GM21529 (cell line): ENCODE data around the gene TMEM50A.
"Not testable (repeated sequence)": the region's sequence is repeated elsewhere in the genome, so short reads cannot be mapped to it uniquely, and the experiment has no call there.

Source experiments
- ATAC-seq: cut with Tn5 transposase; IDR thresholded peaks from one replicate; pipeline ENCODE4 v1.9.1; 2021; ENCODE audit not compliant: unreplicated experiment

TMEM50A gene

DNA sequence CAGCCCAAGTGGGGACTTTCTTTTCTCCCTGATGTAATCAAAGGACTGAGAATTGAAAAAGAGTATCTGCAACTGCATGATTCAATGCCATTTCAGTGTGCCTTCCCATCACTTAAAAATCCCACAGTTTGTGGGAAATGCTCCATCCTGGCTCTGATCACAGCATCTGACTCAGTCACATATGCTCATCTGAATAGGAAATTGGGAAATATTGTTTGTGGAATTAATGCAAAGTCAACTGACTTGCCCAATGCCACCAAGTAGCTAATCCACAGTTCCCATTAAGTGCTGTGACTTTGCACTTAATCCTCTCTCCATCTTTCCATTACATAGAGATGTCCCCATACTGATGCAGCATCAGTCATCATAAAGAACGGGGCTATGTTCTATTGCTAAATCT is 45.0 kb downstream of the TMEM50A start:
- ATAC-seq, result not testable (repeated sequence)

DNA sequence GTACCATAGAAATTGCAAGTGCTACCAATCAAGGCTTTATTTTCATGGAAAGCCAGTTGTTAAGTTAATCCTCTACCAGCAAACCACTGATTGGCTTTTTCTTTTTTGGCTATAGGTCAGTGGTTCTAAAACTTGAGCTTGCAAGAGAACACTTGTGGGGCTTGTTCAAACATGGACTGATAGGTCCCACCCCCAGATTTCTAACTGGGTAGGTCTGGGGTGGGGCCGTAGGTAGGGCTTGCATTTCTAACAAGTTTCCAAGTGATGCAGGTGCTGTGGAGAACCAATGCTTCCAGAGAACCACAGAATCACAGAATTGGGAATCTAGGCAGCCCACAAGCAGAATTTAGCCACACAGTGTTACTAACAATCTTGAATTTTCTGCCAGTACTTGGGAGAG is 45.7 kb downstream of the TMEM50A start:
- not testable (repeated sequence) for ATAC-seq

DNA sequence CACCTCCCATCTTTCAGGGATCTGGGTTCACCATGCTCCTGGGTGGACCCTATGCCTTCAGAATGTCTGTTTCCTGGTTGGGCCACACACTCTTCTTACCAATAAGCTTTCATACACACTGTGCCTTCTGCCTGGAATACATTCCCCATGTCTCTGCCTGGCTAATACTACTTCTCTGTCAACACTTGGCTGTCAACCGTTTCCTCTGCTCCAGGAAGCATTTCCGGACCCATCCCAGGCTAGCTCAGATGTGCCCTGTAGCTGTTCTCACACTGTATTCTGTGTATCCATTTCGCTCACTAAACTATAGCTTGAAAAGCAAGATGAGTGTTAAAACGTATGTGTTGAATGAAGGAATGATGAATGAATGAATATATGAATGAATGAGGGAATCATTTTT is 49.0 kb downstream of the TMEM50A start:
- not testable (repeated sequence) for ATAC-seq

DNA sequence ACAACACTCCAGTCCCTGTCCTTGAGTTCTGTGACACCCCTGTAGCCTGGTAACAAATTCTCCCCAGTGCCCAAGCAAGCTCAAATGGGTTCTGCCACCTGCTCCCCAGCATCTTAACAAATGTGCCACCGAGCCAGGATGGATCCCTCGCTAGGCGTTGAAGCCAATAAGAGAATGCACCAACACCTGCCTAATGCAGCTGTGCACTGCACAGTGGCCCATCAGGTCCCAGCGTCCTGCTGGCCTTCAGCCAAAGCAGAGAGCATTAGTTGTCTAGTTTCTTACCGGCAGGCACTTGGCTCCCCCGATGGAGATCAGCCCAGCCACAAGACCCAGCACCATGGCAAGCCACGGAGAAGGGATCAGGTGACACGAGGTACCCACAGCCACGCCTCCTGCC is 50.6 kb downstream of the TMEM50A start:
- ATAC-seq, result not testable (repeated sequence)

DNA sequence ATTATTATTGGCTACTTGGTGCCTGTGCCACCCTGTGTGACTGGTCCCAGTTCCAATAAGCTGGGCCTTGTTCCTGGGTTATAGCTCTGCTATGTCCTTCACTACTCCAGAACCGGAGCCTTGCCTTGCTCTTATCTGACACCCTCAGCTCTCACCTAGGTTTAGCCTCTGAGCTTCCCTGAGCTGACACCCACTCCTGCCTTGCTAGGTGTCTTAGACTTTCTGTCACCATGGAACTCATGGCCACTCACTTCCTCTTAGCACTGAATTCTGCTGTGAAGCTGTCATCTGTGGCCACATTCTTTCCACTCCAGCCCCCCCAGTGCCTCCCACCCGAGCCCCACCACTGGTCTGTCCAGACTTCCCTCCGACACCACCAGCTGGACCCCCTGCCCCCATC is 51.6 kb downstream of the TMEM50A start:
- ATAC-seq, result not testable (repeated sequence)

DNA sequence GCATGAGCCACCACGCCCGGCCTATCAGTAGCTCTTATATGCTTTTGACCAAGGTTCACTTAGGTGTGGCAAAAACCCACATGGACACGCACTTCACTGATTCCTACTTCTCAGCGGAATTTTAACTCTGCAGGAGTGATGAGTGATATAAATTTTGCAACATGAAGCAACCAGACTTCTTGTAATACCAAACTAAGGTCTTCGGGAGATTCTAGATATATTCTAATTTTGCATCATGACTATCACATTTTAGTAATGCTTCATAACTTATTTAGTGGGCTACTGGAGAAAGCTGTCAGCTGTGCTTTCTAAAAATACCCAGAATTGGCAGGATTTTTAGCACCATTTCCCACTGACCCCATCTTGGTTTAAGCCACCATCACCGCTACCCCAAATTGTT is 54.7 kb downstream of the TMEM50A start:
- ATAC-seq, result no peak

DNA sequence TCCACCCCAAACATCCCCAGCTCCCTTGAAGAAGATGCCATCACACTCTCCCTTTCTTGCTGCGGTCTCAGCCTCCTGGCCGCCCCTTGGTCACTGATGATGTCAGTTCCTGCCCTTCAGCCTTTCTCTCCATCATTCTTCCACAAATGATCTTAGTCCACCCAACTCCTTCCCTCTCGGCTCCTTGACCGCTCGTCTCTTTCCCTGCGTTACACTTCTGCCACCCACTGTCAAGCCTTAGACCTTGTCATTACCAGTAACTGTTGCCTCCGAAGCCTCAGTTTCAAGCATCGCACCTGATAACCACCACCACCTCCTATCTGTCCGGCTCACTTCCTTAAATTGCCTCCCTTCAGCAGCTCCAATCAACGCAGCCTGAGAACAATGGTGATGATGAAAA is 59.4 kb downstream of the TMEM50A start:
- ATAC-seq, result not testable (repeated sequence)

DNA sequence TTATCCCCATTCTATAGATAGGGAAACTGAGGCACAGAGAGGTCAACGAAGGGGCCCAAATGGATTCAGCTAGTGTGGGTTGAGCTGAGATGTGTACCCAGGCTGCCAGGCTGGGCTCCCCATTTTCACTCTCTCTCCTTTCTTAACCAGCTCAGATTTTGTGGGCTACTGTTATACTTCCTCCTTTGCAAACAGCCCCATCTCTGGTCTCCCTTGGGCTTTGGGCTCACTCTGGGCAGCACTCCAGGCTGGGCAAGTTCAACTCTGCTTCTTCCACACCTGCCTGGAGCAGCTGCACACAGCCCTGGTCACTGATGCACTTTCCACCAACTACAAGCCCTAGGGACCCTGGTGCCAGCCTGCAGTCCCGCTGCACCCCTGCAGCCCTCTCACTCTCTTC is 59.9 kb downstream of the TMEM50A start:
- not testable (repeated sequence) for ATAC-seq

DNA sequence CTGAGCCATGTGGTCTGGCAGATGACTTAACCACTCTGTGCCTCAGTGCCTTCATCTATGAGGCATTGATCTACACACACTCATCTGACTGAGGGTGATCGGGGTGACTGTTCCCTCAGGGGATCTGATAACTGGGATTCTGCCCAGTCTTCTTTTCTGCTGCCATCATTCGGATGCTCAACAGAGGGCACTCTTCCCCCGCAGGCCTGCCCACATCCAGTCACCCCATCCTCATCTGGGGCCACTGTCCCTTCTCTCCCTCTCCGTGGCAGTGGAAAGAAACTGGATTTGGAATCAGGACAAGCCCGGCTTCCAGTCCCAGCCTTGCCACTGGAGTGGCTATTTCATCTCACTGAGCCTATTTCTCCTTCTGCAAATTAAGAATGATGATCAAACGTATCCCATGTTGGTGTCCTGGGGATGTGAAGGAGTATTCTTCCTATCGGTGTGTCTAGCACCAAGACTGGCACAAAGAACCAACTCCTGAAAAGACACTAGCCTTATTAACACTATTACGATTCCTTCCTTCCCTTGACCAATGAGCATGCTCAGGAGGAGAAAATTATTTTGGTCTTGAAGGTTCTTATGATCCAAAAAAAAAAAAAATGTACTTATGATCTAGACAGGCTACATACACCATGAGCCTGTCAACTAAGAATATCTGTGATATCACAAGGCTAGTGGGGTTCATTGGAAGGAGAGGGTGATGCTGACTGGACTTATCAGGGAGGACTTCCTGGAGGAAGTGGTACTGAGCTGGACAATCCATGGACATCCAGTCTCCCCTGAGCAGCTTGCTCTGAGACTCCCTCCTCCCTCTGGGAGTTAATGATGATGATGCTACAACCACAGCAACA is 65.0 kb downstream of the TMEM50A start:
- not testable (repeated sequence) for ATAC-seq

DNA sequence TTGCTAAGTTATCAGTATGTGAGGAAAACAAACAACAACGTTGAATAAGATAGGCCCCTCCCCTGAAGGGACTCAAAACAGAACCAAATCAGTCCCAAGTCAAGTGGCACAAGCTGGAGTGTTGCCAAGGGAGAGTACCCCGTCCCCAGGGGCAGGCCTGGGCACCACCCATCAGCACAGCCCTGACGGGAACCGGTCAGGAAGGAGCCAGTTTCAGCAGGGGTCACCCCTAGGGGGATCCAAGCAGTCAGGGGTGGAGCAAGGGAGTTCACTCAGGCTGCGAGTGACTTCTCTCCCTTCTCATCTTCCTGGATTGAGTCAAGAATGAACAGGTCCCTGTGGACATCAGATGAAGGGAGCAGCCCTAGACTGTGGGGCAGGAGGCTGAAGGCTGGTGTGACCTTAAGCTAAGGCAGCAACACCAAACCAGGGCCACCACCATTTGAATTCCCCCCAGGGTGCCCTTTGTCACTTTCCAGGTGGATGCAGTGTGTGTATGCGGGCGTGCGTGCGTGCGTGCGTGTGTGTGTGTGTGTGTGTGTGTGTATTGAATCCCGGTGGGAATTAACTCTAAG is 67.7 kb downstream of the TMEM50A start:
- ATAC-seq, result not testable (repeated sequence)

DNA sequence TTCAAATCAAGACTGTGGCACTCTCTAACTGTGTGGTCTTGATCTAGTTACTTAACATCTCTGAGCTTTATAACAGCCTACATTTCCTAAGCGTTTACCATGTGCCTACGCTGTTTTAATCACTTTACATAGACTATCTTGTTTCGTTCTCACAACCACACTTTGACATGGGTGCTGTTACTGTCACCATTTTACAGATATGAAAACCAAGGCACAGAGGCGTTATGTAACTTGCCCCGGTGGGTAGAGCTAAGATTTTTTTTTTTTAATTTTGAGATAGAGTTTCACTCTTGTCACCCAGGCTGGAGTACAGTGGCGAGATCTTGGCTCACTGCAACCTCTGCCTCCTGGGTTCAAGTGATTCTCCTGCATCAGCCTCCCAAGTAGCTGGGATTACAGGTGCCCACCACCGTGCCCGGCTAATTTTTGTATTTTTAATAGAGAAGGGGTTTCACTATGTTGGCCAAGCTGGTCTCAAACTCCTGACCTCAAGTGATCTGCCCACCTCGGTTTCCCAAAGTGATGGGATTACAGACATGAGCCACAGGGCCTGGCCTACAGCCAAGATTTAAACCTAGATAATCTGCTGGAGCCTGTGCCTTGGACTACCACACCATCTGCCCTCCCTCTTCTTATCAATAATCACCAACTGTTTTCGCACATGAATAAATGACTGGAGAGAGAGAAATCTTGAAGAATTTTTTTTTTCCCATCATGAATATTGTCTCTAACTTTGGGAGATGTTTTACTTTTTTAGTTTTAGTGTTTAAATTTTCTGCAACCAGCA is 71.7 kb downstream of the TMEM50A start:
- not testable (repeated sequence) for ATAC-seq
